Measurements from ENCODE around the gene DNMBP. TPM values are rescaled to one million over a fixed set of nuclear protein-coding genes. Genes with fewer than 3 reads are reported as not detected.

The DNMBP gene
- total and polyA plus RNA-seq, 2 experiments from 2014 or later: 13.4 to 31.2 TPM

- Histone ChIP-seq H3K9me2 (ENCODE audit: insufficient read depth) (no peaks in the 10 kb centered on the region), H3K4me3 (no peak overlapping the region), H3K4me1 (ENCODE audit: insufficient read depth) (no peaks in the 10 kb centered on the region), H3K36me3 (ENCODE audit: insufficient read depth) (no peaks in the 10 kb centered on the region; the same call in 1 of the 2 replicates), H4K20me1 (replicated peaks; ENCODE audit: insufficient read depth) (no peaks in the 10 kb centered on the region; the same call in 1 of the 2 replicates), H3K27ac (ENCODE audit: low read depth) (no peak overlapping the region), H3F3A (replicated peaks; ENCODE audit: low read depth) (no peaks in the 10 kb centered on the region), H3K4me2 (no peak overlapping the region), H3K27me3 (ENCODE audit: insufficient read depth) (no peaks in the 10 kb centered on the region), H2AFZ (no peak overlapping the region), H3K79me2 (replicated peaks; ENCODE audit: insufficient read depth) (no peaks in the 10 kb centered on the region)
- no peaks in the 10 kb centered on the region for H3K27me3 Mint-ChIP-seq (ENCODE audit: insufficient read depth, low read depth, poor library complexity)
- TF ChIP-seq NANOG (IDR thresholded peaks at IDR 0.05; ENCODE audit: borderline replicate concordance) (no peak), STAT1 (IDR thresholded peaks at IDR 0.05; ENCODE audit: unreplicated experiment) (no peak), EZH2phosphoT487 (IDR thresholded peaks at IDR 0.05; ENCODE audit: unreplicated experiment) (no peak), ZNF462 (CRISPR knock-in tag; IDR thresholded peaks at IDR 0.05) (no peak), REST (IDR thresholded peaks at IDR 0.05; ENCODE audit: unreplicated experiment) (no peak), CREB1 (CRISPR knock-in tag; IDR thresholded peaks at IDR 0.05; ENCODE audit: low read depth) (no peak), EZH2 (IDR thresholded peaks at IDR 0.05; ENCODE audit: low read depth, unreplicated experiment) (no peak), CTCF (conservative IDR thresholded peaks at IDR 0.05; ENCODE audit: low read depth in 2 of 2) (no peak), ETS1 (IDR thresholded peaks at IDR 0.05) (no peak), JUNB (IDR thresholded peaks at IDR 0.05; ENCODE audit: unreplicated experiment) (no peak), ZNF114 (CRISPR knock-in tag; IDR thresholded peaks at IDR 0.05) (no peak), ZNF331 (CRISPR knock-in tag; IDR thresholded peaks at IDR 0.05; ENCODE audit: low read depth) (no peak), POLR2AphosphoS5 (IDR thresholded peaks at IDR 0.05; ENCODE audit: low read depth) (no peak)
- H3K4me3 Mint-ChIP-seq: no peak overlapping the region
- DNase-seq (ENCODE audit: low spot score): no peak
- H3K9me3 Mint-ChIP-seq: no peaks in the 10 kb centered on the region; the same call in 2 of the 3 replicates
- H3K36me3 Mint-ChIP-seq (ENCODE audit: low read depth): peaks cover 14% of the 10 kb centered on the region
- H3K27ac Mint-ChIP-seq: no peak overlapping the region
- H3K4me1 Mint-ChIP-seq: no peaks in the 10 kb centered on the region
- no peak for ATAC-seq
Measured at GRCh38 chr10:99967961-99968360, 41.8 kb downstream of the DNMBP start.

Measured in GM23338 (cell line).